PC-9 (cell line): Measurements from ENCODE around the gene STK36. TPM values are rescaled to one million over a fixed set of nuclear protein-coding genes. Genes with fewer than 3 reads are reported as not detected.
"Not testable (repeated sequence)": the region's sequence is repeated elsewhere in the genome, so short reads cannot be mapped to it uniquely, and the experiment has no call there.

Experiments used
- BruUV-seq: library from RNA; stranded (reverse); fragments of 400-500 nt; replicated peaks from 2 replicates; lab custom pipeline; 2021; lab: Mats Ljungman, UMichigan
- CTCF ChIA-PET: fragments of 300-600 bp; sonication (Branson Sonifier 250); formaldehyde crosslinking; loops from one replicate; lab custom pipeline; 2022; ENCODE audit warnings: antibody characterized with exemption; lab: Charles Lee
- POLR2A ChIA-PET: fragments of 300-600 bp; sonication (Branson Sonifier 250); formaldehyde crosslinking; loops from one replicate; lab custom pipeline; 2022; ENCODE audit warnings: antibody characterized with exemption; ENCODE audit not compliant: unreplicated experiment; lab: Charles Lee
- DNase-seq, 2 experiments: peaks; one replicate each; pipeline versions ENCODE4 v3.0.0 to v3.0.0-alpha.2; 2015 to 2022; ENCODE audit warnings: mixed read lengths in 1 of 2
- H2AFZ ChIP-seq: fragments of 200-600 bp; sonication (generic); 2 replicates; pipeline ENCODE4 v1.8.1; 2017; ENCODE audit warnings: antibody characterized with exemption
- H3F3A ChIP-seq: fragments of 200-600 bp; sonication (generic); 2 replicates; pipeline ENCODE4 v1.8.1; 2017; ENCODE audit warnings: antibody characterized with exemption, mild to moderate bottlenecking, low read depth; ENCODE audit not compliant: insufficient read depth
- H3K27ac ChIP-seq: fragments of 200-600 bp; sonication (generic); 2 replicates; pipeline ENCODE4 v1.6.1; 2016; ENCODE audit warnings: mixed run types
- H3K27me3 ChIP-seq: fragments of 200-600 bp; sonication (generic); 2 replicates; pipeline ENCODE4 v1.6.1; 2016; ENCODE audit warnings: low read depth, mixed run types; ENCODE audit not compliant: insufficient read depth
- H3K36me3 ChIP-seq: fragments of 200-600 bp; sonication (generic); 2 replicates; pipeline ENCODE4 v1.6.1; 2016; ENCODE audit warnings: low read depth, mixed run types
- H3K4me1 ChIP-seq: fragments of 200-600 bp; sonication (generic); replicated peaks from 2 replicates; pipeline ENCODE4 v1.6.1; 2016; ENCODE audit warnings: mixed run types; ENCODE audit not compliant: insufficient read depth
- H3K4me2 ChIP-seq: fragments of 200-600 bp; sonication (generic); 2 replicates; pipeline ENCODE4 v1.6.1; 2017; ENCODE audit warnings: mixed run types
- H3K4me3 ChIP-seq: fragments of 200-600 bp; sonication (generic); 2 replicates; pipeline ENCODE4 v1.6.1; 2016; ENCODE audit warnings: mixed run types
- H3K79me2 ChIP-seq: fragments of 200-600 bp; sonication (generic); 2 replicates; pipeline ENCODE4 v1.6.1; 2017; ENCODE audit warnings: low read depth, mixed run types
- H3K9me2 ChIP-seq: fragments of 200-600 bp; sonication (generic); 2 replicates; pipeline ENCODE4 v1.8.1; 2017; ENCODE audit warnings: mild to moderate bottlenecking; ENCODE audit not compliant: insufficient read depth
- H3K9me3 ChIP-seq: fragments of 200-600 bp; sonication (generic); 2 replicates; pipeline ENCODE4 v1.8.1; 2016; ENCODE audit warnings: low read depth; ENCODE audit not compliant: insufficient read depth
- H4K20me1 ChIP-seq: fragments of 200-600 bp; sonication (generic); 2 replicates; pipeline ENCODE4 v1.8.1; 2017; ENCODE audit not compliant: insufficient read depth
- CTCF ChIP-seq: fragments of 200-600 bp; sonication (generic); conservative IDR thresholded peaks from 2 replicates; pipeline ENCODE4 v1.6.1; 2017; ENCODE audit warnings: mixed run types, antibody characterized with exemption, mild to moderate bottlenecking, moderate library complexity
- EZH2 ChIP-seq: fragments of 200-600 bp; sonication (generic); IDR thresholded peaks from 2 replicates; pipeline ENCODE4 v1.8.0; 2017; ENCODE audit warnings: antibody characterized with exemption, low read depth
- intact Hi-C: fragments of 100-400 bp; cut with micrococcal nuclease; formaldehyde crosslinking; loops from one replicate; pipeline ENCODE4 v1.10.0; 2022; ENCODE audit not compliant: unreplicated experiment
- total RNA-seq: library from RNA; stranded (reverse); gene quantifications from 2 replicates; pipeline ENCODE4 v1.2.3, GENCODE V29; 2021

Gene STK36
- total RNA-seq, 1 experiment from 2014 or later = 52.9 TPM

- ChIA-PET CTCF (no interaction called here), POLR2A (interaction anchor here (0.7 kb wide), 1 partner anchor 88 kb away, joined by 4 read pairs; no protein-coding TSS in a partner anchor)
- H3K9me2 ChIP-seq = no peaks in the 10 kb centered on the region
- H3K27ac ChIP-seq = no peak overlapping the region
- H4K20me1 ChIP-seq = no peaks in the 10 kb centered on the region
- H2AFZ ChIP-seq = no peak overlapping the region
- no peaks in the 10 kb centered on the region for H3K36me3 ChIP-seq
- H3F3A ChIP-seq = no peaks in the 10 kb centered on the region
- H3K27me3 ChIP-seq = no peaks in the 10 kb centered on the region
- DNase-seq = no peak
- no peaks in the 10 kb centered on the region for H3K79me2 ChIP-seq
- H3K9me3 ChIP-seq = no peaks in the 10 kb centered on the region
- no TSS peak for BruUV-seq
- H3K4me3 ChIP-seq = no peak overlapping the region
- no peak for TF ChIP-seq EZH2
- TF ChIP-seq CTCF = no peak
- no peak overlapping the region for H3K4me2 ChIP-seq
- no peaks in the 10 kb centered on the region for H3K4me1 ChIP-seq
- intact Hi-C loops = no loop called here
Observed at GRCh38 chr2:218679119-218679518, 7.2 kb downstream of the STK36 start.

GRCh38 chr2:218680061-218680460 is 8.2 kb downstream of the STK36 start:
- Histone ChIP-seq H3K4me2 (no peak overlapping the region), H3K79me2 (no peaks in the 10 kb centered on the region), H3K27ac (no peak overlapping the region), H3K9me3 (no peaks in the 10 kb centered on the region), H3K36me3 (no peaks in the 10 kb centered on the region), H3K9me2 (no peaks in the 10 kb centered on the region), H2AFZ (no peak overlapping the region), H3K4me1 (no peaks in the 10 kb centered on the region), H3K4me3 (no peak overlapping the region), H4K20me1 (no peaks in the 10 kb centered on the region), H3K27me3 (no peaks in the 10 kb centered on the region), H3F3A (no peaks in the 10 kb centered on the region)
- TF ChIP-seq EZH2 = no peak
- no peak for TF ChIP-seq CTCF
- intact Hi-C loops = no loop called here
- ChIA-PET POLR2A (interaction anchor here (0.6 kb wide), 1 partner anchor 111 kb away, joined by 6 read pairs; no protein-coding TSS in a partner anchor), CTCF (no interaction called here)
- DNase-seq = no peak
- no TSS peak for BruUV-seq

GRCh38 chr2:218687400-218688060 is 15.6 kb downstream of the STK36 start:
- ChIA-PET CTCF (interaction anchor here (0.6 to 1.1 kb wide), 5 partner anchors 10 to 160 kb away, joined by 3 to 15 read pairs (median 3); partner anchors contain the start of genes BCS1L and ZNF142), POLR2A (interaction anchor here (0.7 kb wide), 1 partner anchor 94 kb away, joined by 3 read pairs; no protein-coding TSS in a partner anchor)
- not testable (repeated sequence) for H3F3A ChIP-seq, H2AFZ ChIP-seq, H3K79me2 ChIP-seq, H3K27ac ChIP-seq, H3K9me3 ChIP-seq, BruUV-seq, H3K4me1 ChIP-seq, H3K4me2 ChIP-seq, H3K27me3 ChIP-seq, H3K4me3 ChIP-seq, H4K20me1 ChIP-seq, H3K9me2 ChIP-seq, H3K36me3 ChIP-seq
- peak; percentile 37 to 62 for DNase-seq
- intact Hi-C loops = loop anchor here (1.0 kb wide), 2 partner anchors 28 to 160 kb away; partner anchors contain the start of genes BCS1L and ZNF142
- peak; percentile 74 for TF ChIP-seq CTCF
